HepG2 (cell line): ENCODE data around the gene TCF25. TPM values are rescaled to one million over a fixed set of nuclear protein-coding genes. Genes with fewer than 3 reads are reported as not detected.

Source experiments
- HHEX ChIP-seq: IDR thresholded peaks from 2 replicates; pipeline ENCODE4 v1.6.1; 2016; ENCODE audit warnings: control low read depth
- KLF16 ChIP-seq, 2 experiments: sonication (generic) in 1 of 2; formaldehyde crosslinking in 1 of 2; IDR thresholded peaks; 2 replicates each; pipeline versions ENCODE4 v1.6.1 to v1.8.0; 2016 to 2023; ENCODE audit warnings: missing genetic modification reagents in 2 of 2, missing compliant biosample characterization in 1 of 2
- ZMAT3 ChIP-seq: sonication (generic); formaldehyde crosslinking; conservative IDR thresholded peaks from 2 replicates; pipeline ENCODE4 v1.7.0; 2021; ENCODE audit warnings: missing genetic modification reagents
- ZNF207 ChIP-seq: fragments of 450-650 bp; IDR thresholded peaks from 2 replicates; pipeline ENCODE4 v1.6.1; 2016; ENCODE audit warnings: antibody characterized with exemption, borderline replicate concordance
- ZNF335 ChIP-seq: sonication (generic); formaldehyde crosslinking; IDR thresholded peaks from 2 replicates; pipeline ENCODE4 v1.4.0; 2020; ENCODE audit warnings: missing genetic modification reagents
- ZNF382 ChIP-seq: sonication (generic); formaldehyde crosslinking; IDR thresholded peaks from 2 replicates; pipeline ENCODE4 v1.5.0; 2020; ENCODE audit warnings: missing genetic modification reagents, mild to moderate bottlenecking, borderline replicate concordance
- ZNF547 ChIP-seq: sonication (generic); formaldehyde crosslinking; IDR thresholded peaks from 2 replicates; pipeline ENCODE4 v1.5.1; 2020; ENCODE audit warnings: mild to moderate bottlenecking, missing genetic modification reagents
- polyA plus RNA-seq, 8 experiments: library from polyadenylated mRNA; depleted of rRNA in 3 of 8; stranded (reverse) in 7 of 8; unstranded in 1 of 8; fragments of >200 nt; fragmentation: Illumina TruSeq in 4 of 8; extraction: Trizol in 4 of 8; gene quantifications; 2 replicates each; pipeline versions ENCODE4 v1.2.1 to v1.2.3, GENCODE V29; 2011 to 2016; ENCODE audit warnings: low read depth in 4 of 8, missing spikeins in 1 of 8, mixed read lengths in 1 of 8; ENCODE audit not compliant: insufficient read depth in 1 of 8
- total RNA-seq, 5 experiments: library from RNA; depleted of rRNA; stranded (reverse); fragments of >200 nt; fragmentation: Illumina TruSeq; extraction: Trizol; gene quantifications; 2 replicates each; pipeline ENCODE4 v1.2.3, GENCODE V29; 2016; ENCODE audit warnings: low read depth in 1 of 5
- TF ChIP-seq, protein P1 (sequence below): sonication (generic); formaldehyde crosslinking; IDR thresholded peaks from 2 replicates; pipeline ENCODE4 v1.4.0; 2020; ENCODE audit warnings: mild to moderate bottlenecking, missing genetic modification reagents
- TF ChIP-seq, protein P2 (sequence below): sonication (generic); formaldehyde crosslinking; IDR thresholded peaks from 2 replicates; pipeline ENCODE4 v1.4.0; 2020; ENCODE audit warnings: mild to moderate bottlenecking, missing genetic modification reagents
- TF ChIP-seq, protein P3 (sequence below): sonication (generic); formaldehyde crosslinking; IDR thresholded peaks from 2 replicates; pipeline ENCODE4 v1.8.0; 2022; ENCODE audit warnings: missing genetic modification reagents, low read depth, mild to moderate bottlenecking, borderline replicate concordance
- TF ChIP-seq, protein P4 (sequence below): IDR thresholded peaks from 2 replicates; pipeline ENCODE4 v1.6.1; 2018; ENCODE audit warnings: missing genetic modification reagents, mild to moderate bottlenecking, missing compliant biosample characterization

Gene TCF25
- total and polyA plus RNA-seq, 2 of the 13 experiments (the other 11 are each of a cell fraction or from before 2014, with no cell fraction given), result 138 to 206 TPM

DNA sequence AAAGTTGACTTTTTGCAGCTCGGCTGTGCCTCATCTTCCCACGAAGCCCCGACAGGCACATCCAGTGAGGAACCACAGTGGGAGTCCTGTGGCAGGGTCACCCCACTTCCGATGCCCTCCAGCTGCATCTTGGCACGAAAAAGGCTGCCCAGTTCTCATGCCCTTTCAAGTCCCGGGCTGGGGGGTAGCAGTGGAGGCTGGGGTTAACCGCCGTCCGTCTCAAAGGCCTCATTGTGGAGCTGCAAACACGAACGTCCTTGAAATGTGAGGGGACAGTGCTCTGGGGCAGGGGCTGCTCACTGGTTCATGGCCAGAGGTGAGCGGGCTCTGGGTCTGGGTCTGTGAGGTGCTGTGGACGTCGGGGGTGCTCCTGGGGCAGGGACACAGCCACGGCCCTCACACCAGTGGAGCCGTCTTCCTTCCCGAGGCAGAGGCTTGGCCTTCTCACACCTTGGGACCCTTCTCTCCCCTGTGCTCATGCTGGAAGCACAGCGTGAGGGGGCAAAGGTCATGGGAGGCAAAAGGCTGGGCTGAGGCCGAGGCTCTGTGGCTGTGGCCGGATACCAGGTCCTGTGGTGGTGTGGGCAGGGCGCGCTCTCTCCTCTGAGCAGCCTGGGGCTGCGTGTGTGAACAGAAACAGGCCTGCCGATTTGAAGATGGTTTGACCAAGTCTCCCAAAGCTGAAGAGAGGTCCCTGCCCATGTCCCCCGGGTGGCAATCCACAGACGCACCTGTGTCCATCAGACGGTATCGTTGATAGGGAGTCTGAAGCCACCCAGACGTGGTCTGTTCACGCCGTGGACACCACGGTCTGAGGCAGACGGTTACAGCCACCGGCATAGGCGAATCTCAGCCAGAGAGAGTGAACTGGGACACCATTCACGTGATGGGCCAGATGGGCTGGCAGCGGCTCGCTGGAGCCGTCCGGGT lies 42.2 kb downstream of the TCF25 start (continued):
- TF ChIP-seq, protein P1, sequence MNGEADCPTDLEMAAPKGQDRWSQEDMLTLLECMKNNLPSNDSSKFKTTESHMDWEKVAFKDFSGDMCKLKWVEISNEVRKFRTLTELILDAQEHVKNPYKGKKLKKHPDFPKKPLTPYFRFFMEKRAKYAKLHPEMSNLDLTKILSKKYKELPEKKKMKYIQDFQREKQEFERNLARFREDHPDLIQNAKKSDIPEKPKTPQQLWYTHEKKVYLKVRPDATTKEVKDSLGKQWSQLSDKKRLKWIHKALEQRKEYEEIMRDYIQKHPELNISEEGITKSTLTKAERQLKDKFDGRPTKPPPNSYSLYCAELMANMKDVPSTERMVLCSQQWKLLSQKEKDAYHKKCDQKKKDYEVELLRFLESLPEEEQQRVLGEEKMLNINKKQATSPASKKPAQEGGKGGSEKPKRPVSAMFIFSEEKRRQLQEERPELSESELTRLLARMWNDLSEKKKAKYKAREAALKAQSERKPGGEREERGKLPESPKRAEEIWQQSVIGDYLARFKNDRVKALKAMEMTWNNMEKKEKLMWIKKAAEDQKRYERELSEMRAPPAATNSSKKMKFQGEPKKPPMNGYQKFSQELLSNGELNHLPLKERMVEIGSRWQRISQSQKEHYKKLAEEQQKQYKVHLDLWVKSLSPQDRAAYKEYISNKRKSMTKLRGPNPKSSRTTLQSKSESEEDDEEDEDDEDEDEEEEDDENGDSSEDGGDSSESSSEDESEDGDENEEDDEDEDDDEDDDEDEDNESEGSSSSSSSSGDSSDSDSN (CRISPR knock-in tag), result peak; percentile 91
- TF ChIP-seq, protein P2, sequence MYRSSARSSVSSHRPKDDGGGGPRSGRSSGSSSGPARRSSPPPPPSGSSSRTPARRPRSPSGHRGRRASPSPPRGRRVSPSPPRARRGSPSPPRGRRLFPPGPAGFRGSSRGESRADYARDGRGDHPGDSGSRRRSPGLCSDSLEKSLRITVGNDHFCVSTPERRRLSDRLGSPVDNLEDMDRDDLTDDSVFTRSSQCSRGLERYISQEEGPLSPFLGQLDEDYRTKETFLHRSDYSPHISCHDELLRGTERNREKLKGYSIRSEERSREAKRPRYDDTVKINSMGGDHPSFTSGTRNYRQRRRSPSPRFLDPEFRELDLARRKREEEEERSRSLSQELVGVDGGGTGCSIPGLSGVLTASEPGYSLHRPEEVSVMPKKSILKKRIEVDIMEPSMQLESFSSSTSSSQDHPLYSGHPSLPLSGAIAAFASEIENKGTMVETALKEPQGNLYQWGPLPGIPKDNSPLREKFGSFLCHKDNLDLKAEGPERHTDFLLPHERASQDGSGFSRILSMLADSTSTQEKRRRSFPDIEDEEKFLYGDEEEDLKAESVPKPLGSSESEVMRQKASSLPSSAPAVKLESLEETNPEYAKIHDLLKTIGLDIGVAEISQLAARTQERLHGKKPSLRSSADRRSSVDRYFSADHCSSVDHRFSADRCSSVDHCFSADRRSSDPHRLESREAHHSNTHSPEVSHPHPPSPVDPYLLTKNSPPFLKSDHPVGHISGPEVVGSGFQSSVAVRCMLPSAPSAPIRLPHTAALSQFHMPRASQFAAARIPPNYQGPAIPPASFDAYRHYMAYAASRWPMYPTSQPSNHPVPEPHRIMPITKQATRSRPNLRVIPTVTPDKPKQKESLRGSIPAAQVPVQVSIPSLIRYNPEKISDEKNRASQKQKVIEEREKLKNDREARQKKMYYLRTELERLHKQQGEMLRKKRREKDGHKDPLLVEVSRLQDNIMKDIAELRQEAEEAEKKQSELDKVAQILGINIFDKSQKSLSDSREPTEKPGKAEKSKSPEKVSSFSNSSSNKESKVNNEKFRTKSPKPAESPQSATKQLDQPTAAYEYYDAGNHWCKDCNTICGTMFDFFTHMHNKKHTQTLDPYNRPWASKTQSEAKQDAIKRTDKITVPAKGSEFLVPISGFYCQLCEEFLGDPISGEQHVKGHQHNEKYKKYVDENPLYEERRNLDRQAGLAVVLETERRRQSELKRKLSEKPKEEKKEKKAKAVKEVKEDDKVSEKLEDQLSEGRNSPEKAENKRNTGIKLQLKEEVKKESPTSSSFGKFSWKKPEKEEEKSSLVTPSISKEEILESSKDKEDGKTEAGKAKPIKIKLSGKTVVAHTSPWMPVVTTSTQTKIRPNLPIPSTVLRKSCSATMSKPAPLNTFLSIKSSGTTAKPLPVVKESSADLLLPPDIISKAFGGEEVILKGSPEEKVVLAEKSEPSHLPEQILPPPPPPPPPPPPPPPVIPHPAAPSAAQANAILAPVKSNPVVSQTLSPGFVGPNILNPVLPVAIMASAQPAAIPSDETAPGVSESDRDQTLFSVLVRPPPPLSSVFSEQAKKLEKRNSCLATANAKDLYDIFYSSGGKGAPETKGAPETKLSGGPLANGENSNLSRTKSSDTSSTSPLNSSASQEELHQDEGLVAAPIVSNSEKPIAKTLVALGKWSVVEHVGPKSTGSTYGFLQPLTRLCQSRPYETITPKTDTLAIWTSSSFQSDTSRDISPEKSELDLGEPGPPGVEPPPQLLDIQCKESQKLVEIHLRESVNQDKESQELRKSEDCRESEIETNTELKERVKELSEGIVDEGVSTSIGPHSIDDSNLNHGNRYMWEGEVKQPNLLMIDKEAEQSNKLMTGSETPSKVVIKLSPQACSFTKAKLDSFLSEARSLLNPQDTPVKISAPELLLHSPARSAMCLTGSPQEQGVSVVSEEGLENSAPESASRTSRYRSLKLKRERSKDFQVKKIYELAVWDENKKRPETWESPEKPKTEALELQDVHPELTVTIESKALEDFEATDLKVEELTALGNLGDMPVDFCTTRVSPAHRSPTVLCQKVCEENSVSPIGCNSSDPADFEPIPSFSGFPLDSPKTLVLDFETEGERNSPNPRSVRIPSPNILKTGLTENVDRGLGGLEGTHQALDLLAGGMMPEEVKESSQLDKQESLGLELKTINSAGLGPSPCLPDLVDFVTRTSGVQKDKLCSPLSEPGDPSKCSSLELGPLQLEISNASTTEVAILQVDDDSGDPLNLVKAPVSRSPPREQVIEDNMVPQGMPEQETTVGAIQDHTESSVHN (CRISPR knock-in tag), result peak; percentile 94; the same call in 1 of the 2 replicates
- no peak for TF ChIP-seq HHEX (CRISPR knock-in tag)
- peak; percentile 98 for TF ChIP-seq ZNF547 (CRISPR knock-in tag)
- TF ChIP-seq KLF16 (CRISPR knock-in tag; IDR thresholded peaks at IDR 0.05), result peak; percentile 63 to 84; a peak in 2 of 4 replicates
- TF ChIP-seq, protein P3, sequence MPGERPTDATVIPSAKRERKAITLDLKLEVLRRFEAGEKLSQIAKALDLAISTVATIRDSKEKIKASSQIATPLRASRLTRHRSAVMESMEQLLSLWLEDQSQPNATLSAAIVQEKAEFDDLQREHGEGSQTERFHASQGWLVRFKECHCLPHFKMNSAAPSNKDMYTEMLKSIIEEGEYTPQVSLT (CRISPR knock-in tag), result no peak
- TF ChIP-seq ZNF382, result no peak
- TF ChIP-seq ZNF207, result no peak
- TF ChIP-seq ZNF335 (CRISPR knock-in tag), result no peak
- peak; percentile 36; the same call in 1 of the 2 replicates for TF ChIP-seq ZMAT3
- TF ChIP-seq, protein P4, sequence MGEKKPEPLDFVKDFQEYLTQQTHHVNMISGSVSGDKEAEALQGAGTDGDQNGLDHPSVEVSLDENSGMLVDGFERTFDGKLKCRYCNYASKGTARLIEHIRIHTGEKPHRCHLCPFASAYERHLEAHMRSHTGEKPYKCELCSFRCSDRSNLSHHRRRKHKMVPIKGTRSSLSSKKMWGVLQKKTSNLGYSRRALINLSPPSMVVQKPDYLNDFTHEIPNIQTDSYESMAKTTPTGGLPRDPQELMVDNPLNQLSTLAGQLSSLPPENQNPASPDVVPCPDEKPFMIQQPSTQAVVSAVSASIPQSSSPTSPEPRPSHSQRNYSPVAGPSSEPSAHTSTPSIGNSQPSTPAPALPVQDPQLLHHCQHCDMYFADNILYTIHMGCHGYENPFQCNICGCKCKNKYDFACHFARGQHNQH (CRISPR knock-in tag), result peak; percentile 63; the same call in 1 of the 2 replicates
